ENCODE data around the gene DYNC2I2. TPM values are rescaled to one million over a fixed set of nuclear protein-coding genes. Genes with fewer than 3 reads are reported as not detected.

DYNC2I2 gene
- total RNA-seq, 1 donor, result 52.1 TPM

GRCh38 chr9:128704356-128704670, 47.7 kb upstream of the DYNC2I2 start:
- DNase-seq (ENCODE audit: insufficient read length, low spot score, missing footprints), result no peak
- no peak overlapping the region for H2AFZ ChIP-seq (ENCODE audit: low read length)
- H3K27me3 ChIP-seq (ENCODE audit: insufficient read depth, low read length), result no peaks in the 10 kb centered on the region
- H3K79me2 ChIP-seq (ENCODE audit: insufficient read depth, low read length), result no peaks in the 10 kb centered on the region
- H3K4me3 ChIP-seq (ENCODE audit: insufficient read depth, low read length), result no peak overlapping the region
- no peaks in the 10 kb centered on the region for H3K9me3 ChIP-seq (ENCODE audit: low read depth, low read length)
- H3K4me1 ChIP-seq (ENCODE audit: insufficient read depth, low read length), result no peaks in the 10 kb centered on the region
- H3K4me2 ChIP-seq (ENCODE audit: insufficient read depth, low read length), result no peak overlapping the region
- no peak for TF ChIP-seq CTCF (IDR thresholded peaks at IDR 0.05; ENCODE audit: extremely low read depth, low read depth, low read length)
- no peaks in the 10 kb centered on the region for H4K20me1 ChIP-seq (ENCODE audit: insufficient read depth, low read length)
- no peaks in the 10 kb centered on the region for H3K36me3 ChIP-seq (ENCODE audit: insufficient read depth, low read length)
- no peak overlapping the region for H3K27ac ChIP-seq (ENCODE audit: low read depth, low read length)

DNA sequence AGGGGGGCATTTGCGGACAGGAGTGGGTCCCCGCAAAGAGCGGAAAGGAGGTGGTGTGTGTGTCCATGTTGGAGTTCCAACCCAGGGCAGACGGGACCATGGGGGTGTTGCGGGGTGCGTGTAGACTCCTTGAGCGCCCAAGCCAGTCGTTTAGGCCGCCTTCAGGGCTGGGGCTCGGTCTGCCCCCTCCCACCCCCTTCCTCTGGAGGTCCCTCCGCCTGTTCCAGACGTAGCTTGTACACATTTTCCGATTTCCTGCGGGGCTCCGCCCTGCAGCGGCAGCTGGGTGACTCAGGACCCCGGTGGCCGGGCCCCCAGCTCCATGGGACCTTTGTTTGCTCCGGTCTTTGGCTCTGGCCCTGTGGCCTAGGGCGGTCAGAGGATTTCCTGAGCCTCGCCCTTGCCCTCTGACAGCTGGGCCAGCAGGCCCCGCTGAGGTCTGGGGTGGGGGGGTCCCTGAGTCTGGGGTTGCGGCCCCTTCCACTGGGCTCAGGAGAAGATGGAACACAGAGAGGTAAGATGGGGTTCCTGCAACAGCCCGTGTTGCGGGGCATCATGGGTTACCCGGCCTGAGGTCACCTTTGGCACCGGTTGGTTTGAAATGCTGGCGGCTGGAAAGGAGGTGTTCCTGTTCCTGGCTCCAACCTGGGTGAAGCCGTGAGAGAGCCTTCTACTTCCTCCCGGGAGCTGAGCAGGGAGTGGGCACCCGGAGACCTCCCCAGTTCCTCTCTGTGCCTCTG, 47.1 kb upstream of the DYNC2I2 start:
- no peaks in the 10 kb centered on the region for H3K9me3 ChIP-seq (ENCODE audit: low read depth, low read length)
- DNase-seq (ENCODE audit: insufficient read length, low spot score, missing footprints), result peak; percentile 62
- H3K4me1 ChIP-seq (ENCODE audit: insufficient read depth, low read length), result no peaks in the 10 kb centered on the region
- peak overlapping the region; percentile 88 for H2AFZ ChIP-seq (ENCODE audit: low read length)
- H3K27ac ChIP-seq (ENCODE audit: low read depth, low read length), result no peak overlapping the region
- no peaks in the 10 kb centered on the region for H3K27me3 ChIP-seq (ENCODE audit: insufficient read depth, low read length)
- peak overlapping the region; percentile 84 for H3K4me2 ChIP-seq (ENCODE audit: insufficient read depth, low read length)
- no peaks in the 10 kb centered on the region for H3K79me2 ChIP-seq (ENCODE audit: insufficient read depth, low read length)
- H4K20me1 ChIP-seq (ENCODE audit: insufficient read depth, low read length), result no peaks in the 10 kb centered on the region
- no peak for TF ChIP-seq CTCF (IDR thresholded peaks at IDR 0.05; ENCODE audit: extremely low read depth, low read depth, low read length)
- peak overlapping the region; percentile 80 for H3K4me3 ChIP-seq (ENCODE audit: insufficient read depth, low read length)
- H3K36me3 ChIP-seq (ENCODE audit: insufficient read depth, low read length), result no peaks in the 10 kb centered on the region

- Histone ChIP-seq H3K4me1 (ENCODE audit: insufficient read depth, low read length) (no peaks in the 10 kb centered on the region), H3K79me2 (ENCODE audit: insufficient read depth, low read length) (no peaks in the 10 kb centered on the region), H4K20me1 (ENCODE audit: insufficient read depth, low read length) (no peaks in the 10 kb centered on the region), H3K36me3 (ENCODE audit: insufficient read depth, low read length) (no peaks in the 10 kb centered on the region), H3K9me3 (ENCODE audit: low read depth, low read length) (no peaks in the 10 kb centered on the region), H3K27me3 (ENCODE audit: insufficient read depth, low read length) (no peaks in the 10 kb centered on the region), H3K4me3 (ENCODE audit: insufficient read depth, low read length) (peak overlapping the region; percentile 80), H3K27ac (ENCODE audit: low read depth, low read length) (no peak overlapping the region), H3K4me2 (ENCODE audit: insufficient read depth, low read length) (peak overlapping the region; percentile 84), H2AFZ (ENCODE audit: low read length) (peak overlapping the region; percentile 88)
- no peak for TF ChIP-seq CTCF (IDR thresholded peaks at IDR 0.05; ENCODE audit: extremely low read depth, low read depth, low read length)
- peak; percentile 91 for DNase-seq (ENCODE audit: insufficient read length, low spot score, missing footprints)
Measured at GRCh38 chr9:128702949-128703615, 46.4 kb upstream of the DYNC2I2 start.

DNA sequence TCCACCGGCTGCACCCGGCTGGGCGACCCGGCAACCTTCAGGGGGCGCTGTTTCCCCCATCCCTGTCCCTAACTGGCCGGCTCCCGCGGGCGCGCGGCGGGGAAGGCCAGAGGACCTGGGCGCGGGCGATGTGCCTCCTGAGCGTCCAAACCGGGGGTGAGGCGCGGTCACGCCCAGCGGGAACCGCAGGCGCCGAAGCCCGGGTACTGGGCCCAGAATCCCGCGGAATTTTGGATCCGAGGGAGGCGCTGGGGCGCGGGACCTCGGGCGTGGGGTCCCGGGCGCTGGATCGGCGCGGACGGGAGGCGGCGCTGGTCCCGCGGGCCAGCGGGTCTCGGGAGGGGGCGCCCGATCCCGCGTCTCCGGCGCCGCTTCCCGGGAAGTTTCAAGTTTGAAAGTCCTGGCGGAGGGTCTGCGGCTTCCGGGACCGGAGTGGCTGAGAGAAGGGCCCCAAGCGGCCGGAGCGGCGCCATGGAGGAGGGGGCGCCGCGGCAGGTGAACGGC, 45.9 kb upstream of the DYNC2I2 start, which contains the start of gene PKN3:
Gene PKN3, plus strand, starts transcription at position 59 of the 504 bp plus-strand sequence. Its CDS starts 413 bp downstream, at position 472.
- peak within 1 kb of the TSS; percentile 80 for H3K4me3 ChIP-seq (ENCODE audit: insufficient read depth, low read length)
- no peaks in the 10 kb centered on the region for H3K36me3 ChIP-seq (ENCODE audit: insufficient read depth, low read length)
- TF ChIP-seq CTCF (IDR thresholded peaks at IDR 0.05; ENCODE audit: extremely low read depth, low read depth, low read length), result peak; percentile 72
- no peaks in the 10 kb centered on the region for H3K79me2 ChIP-seq (ENCODE audit: insufficient read depth, low read length)
- peaks cover 4% of the 10 kb centered on the region for H3K4me1 ChIP-seq (ENCODE audit: insufficient read depth, low read length)
- peak; percentile 100 for DNase-seq (ENCODE audit: insufficient read length, low spot score, missing footprints)
- H4K20me1 ChIP-seq (ENCODE audit: insufficient read depth, low read length), result no peaks in the 10 kb centered on the region
- H3K27ac ChIP-seq (ENCODE audit: low read depth, low read length), result no peak within 1 kb of the TSS
- H3K4me2 ChIP-seq (ENCODE audit: insufficient read depth, low read length), result peak within 1 kb of the TSS; percentile 84
- H3K9me3 ChIP-seq (ENCODE audit: low read depth, low read length), result no peaks in the 10 kb centered on the region
- no peaks in the 10 kb centered on the region for H3K27me3 ChIP-seq (ENCODE audit: insufficient read depth, low read length)
- H2AFZ ChIP-seq (ENCODE audit: low read length), result peak within 1 kb of the TSS; percentile 88

Measured in osteoblast (primary cell).